GM21423 (cell line): Measurements from ENCODE around the gene CHKB.
"Not testable (repeated sequence)": the region's sequence is repeated elsewhere in the genome, so short reads cannot be mapped to it uniquely, and the experiment has no call there.

Experiments used
- ATAC-seq: cut with Tn5 transposase; IDR thresholded peaks from one replicate; pipeline ENCODE4 v1.9.1; 2021; ENCODE audit warnings: mild to moderate bottlenecking, moderate library complexity; ENCODE audit not compliant: unreplicated experiment

CHKB gene

GRCh38 chr22:50612528-50613221 is 30.0 kb upstream of the CHKB start:
- no peak for ATAC-seq

GRCh38 chr22:50612168-50612527 is 29.5 kb upstream of the CHKB start:
- no peak for ATAC-seq

- ATAC-seq = no peak
Measured at GRCh38 chr22:50611341-50612060, 28.9 kb upstream of the CHKB start.

- ATAC-seq = no peak
Measured at GRCh38 chr22:50610581-50610980, 27.9 kb upstream of the CHKB start.

- no peak for ATAC-seq
Measured at GRCh38 chr22:50610041-50610451, 27.4 kb upstream of the CHKB start.

GRCh38 chr22:50609599-50609998 is 26.9 kb upstream of the CHKB start:
- no peak for ATAC-seq

- ATAC-seq = no peak
Measured at GRCh38 chr22:50608996-50609395, 26.3 kb upstream of the CHKB start.

GRCh38 chr22:50608058-50608840 is 25.6 kb upstream of the CHKB start:
- ATAC-seq = not testable (repeated sequence)

GRCh38 chr22:50607659-50608020 is 25.0 kb upstream of the CHKB start:
- no peak for ATAC-seq

GRCh38 chr22:50606946-50607658 is 24.5 kb upstream of the CHKB start:
- ATAC-seq = no peak

- ATAC-seq = no peak
Measured at GRCh38 chr22:50606165-50606945, 23.7 kb upstream of the CHKB start.

GRCh38 chr22:50605613-50606074 is 23.0 kb upstream of the CHKB start:
- no peak for ATAC-seq

- ATAC-seq = no peak
Measured at GRCh38 chr22:50605002-50605612, 22.5 kb upstream of the CHKB start.

- no peak for ATAC-seq
Measured at GRCh38 chr22:50604256-50605001, 21.8 kb upstream of the CHKB start.

- ATAC-seq = no peak
Measured at GRCh38 chr22:50603511-50604255, 21.0 kb upstream of the CHKB start.

GRCh38 chr22:50602338-50602700 is 19.7 kb upstream of the CHKB start:
- no peak for ATAC-seq

- ATAC-seq = no peak
Measured at GRCh38 chr22:50601669-50602337, 19.2 kb upstream of the CHKB start.
